ENCODE data around the gene C2CD3.
"Not testable (repeated sequence)": the region's sequence is repeated elsewhere in the genome, so short reads cannot be mapped to it uniquely, and the experiment has no call there.

The C2CD3 gene

DNA sequence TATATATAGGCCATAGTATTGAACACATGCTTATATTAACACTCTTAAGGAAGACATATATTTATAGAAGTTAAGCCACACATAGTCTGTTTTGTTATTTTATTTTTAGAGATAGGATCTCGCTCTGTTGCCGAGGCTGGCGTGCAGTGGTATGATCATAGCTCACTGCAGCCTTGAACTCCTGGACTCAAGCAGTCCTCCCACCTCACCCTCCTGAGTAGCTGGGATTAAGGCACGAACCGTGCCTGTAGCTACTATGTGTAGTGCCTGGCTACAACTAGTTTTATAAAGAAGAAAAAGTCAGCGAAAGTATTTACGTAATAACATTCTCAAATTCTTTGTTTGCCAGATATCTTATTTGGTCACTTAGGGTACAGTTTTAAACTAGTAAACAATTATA, 182.6 kb downstream of the C2CD3 start:
- H3K4me3 ChIP-seq (ENCODE audit: low read depth, low read length) = no peak overlapping the region
- no peak for DNase-seq (ENCODE audit: low read depth)
- TF ChIP-seq, protein P1, sequence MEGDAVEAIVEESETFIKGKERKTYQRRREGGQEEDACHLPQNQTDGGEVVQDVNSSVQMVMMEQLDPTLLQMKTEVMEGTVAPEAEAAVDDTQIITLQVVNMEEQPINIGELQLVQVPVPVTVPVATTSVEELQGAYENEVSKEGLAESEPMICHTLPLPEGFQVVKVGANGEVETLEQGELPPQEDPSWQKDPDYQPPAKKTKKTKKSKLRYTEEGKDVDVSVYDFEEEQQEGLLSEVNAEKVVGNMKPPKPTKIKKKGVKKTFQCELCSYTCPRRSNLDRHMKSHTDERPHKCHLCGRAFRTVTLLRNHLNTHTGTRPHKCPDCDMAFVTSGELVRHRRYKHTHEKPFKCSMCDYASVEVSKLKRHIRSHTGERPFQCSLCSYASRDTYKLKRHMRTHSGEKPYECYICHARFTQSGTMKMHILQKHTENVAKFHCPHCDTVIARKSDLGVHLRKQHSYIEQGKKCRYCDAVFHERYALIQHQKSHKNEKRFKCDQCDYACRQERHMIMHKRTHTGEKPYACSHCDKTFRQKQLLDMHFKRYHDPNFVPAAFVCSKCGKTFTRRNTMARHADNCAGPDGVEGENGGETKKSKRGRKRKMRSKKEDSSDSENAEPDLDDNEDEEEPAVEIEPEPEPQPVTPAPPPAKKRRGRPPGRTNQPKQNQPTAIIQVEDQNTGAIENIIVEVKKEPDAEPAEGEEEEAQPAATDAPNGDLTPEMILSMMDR (IDR thresholded peaks at IDR 0.05; ENCODE audit: low read depth, low read length, missing control alignments) = no peak

DNA sequence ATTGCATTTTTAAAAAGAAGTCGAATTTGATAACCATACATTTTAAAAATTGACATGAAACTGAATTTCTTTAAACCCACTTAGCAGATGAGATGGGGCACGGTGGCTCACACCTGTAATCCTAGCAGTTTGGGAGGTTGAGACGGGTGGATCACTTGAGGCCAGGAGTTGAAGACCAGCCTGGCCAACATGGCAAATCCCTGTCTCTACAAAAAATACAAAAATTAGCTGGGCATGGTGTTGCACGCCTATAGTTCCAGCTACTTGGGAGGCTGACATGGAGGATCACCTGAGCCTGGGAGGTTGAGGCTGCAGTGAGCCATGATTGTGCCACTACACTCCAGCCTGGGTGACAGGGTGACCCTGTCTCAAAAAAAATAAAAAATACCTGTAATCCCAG, 185.1 kb downstream of the C2CD3 start:
- DNase-seq (ENCODE audit: low read depth); H3K4me3 ChIP-seq (ENCODE audit: low read depth, low read length): not testable (repeated sequence)

DNA sequence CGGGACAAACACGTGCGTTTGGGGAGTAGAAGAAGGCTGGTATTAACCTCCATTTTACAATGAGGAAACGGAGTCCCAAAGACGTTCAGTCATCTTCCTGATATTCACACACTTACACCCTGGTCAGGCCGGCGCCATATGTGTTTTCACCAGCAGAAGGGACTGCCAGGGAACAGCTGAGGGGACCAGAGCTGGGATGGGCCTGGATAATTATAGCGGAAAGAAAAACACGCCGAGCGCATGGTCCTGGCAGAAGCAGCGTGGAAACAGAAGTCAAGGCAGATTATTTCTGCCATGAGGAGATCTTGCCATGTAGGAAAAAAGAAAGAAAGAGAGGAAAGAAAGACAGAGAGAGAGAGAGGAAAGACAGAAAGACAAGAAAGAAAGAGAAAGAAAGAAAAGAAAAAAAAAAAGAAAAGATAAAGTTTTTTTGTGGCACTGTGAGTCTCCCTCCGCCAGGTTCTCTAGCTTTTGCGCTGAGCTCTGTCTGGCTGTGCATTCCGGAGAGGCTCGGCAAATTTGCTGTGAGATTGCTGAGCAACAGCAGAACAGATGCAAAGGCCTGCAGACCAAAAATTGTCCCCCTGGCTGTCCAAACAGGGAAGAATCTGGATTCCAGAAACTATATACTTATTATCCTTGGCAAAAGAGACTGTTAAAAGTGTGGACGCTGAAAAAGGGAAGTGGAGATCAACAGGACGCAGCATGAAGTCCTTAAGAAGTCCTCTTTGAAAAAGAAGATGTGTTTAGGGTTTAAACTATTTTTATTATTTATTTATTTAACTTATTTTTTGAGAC, 186.9 kb downstream of the C2CD3 start:
- TF ChIP-seq, protein P1 (IDR thresholded peaks at IDR 0.05; ENCODE audit: low read depth, low read length, missing control alignments) = no peak
- peak overlapping the region; percentile 94 for H3K4me3 ChIP-seq (ENCODE audit: low read depth, low read length)
- no peak for DNase-seq (ENCODE audit: low read depth)

DNA sequence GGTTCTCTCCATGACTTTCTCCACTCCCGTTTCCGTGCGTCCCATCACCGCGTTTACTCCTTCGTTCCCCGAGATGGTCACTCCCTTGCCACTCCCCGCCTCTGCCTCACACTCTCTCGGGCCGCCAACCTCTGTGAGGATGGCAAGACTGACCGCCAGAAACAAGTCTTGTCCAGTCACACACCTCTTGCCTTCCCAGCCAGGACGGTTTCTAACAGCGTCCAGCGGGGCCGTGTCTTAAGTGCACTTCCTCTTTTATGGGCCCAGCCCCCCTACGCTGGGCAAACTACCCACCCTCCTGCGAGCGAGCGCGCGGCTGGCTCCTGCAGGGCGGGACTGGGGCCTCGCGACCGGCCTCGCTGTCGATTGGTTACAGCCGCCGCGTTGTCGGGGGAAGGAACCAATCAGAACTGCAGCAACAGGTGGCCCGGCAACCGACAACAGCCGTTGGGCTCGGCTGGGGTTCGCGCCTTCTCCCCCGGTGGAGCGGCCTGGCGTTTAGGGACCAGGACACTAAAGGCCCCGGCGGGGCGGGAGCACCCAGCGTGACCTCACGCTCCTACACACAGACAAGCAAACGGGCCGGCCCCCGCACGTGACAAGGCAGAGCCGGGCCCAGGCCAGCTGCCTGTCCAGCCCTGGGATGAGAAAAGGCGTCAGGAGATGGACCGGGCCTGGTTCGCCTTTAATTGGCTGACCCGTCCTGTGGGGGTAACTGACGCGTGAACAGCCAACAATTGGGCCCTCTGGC, 187.6 kb downstream of the C2CD3 start:
- peak; percentile 89 for DNase-seq (ENCODE audit: low read depth)
- H3K4me3 ChIP-seq (ENCODE audit: low read depth, low read length) = peak overlapping the region; percentile 94
- TF ChIP-seq, protein P1 (IDR thresholded peaks at IDR 0.05; ENCODE audit: low read depth, low read length, missing control alignments) = no peak

DNA sequence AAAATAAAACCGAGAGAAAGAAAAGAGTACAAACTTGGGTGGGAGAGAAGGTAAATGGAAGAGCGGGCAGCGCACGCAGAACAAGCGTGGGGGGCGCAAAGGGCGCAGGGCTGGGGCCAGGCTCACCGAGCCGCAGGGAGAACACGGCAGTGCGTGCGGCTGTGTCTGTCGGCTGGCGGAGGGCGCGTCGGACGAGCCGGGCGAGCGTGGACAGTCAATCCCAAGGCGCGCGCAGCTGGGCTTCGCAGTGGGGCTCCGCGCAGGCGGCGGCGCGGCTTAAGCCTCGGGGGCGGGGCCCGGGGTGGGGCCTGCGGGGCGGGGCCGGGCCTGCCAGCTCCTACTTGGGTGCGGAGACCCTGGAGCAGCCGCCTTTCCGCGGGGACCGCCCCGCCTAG, 188.2 kb downstream of the C2CD3 start, which contains the start of gene UCP2:
UCP2 (minus strand) TSS at position 249 of the 395 bp plus-strand sequence. CDS start 4,465 bp downstream, outside the sequence.
- TF ChIP-seq, protein P1 (IDR thresholded peaks at IDR 0.05; ENCODE audit: low read depth, low read length, missing control alignments) = no peak
- no peak for DNase-seq (ENCODE audit: low read depth)
- H3K4me3 ChIP-seq (ENCODE audit: low read depth, low read length) = peak within 1 kb of the TSS; percentile 94

DNA sequence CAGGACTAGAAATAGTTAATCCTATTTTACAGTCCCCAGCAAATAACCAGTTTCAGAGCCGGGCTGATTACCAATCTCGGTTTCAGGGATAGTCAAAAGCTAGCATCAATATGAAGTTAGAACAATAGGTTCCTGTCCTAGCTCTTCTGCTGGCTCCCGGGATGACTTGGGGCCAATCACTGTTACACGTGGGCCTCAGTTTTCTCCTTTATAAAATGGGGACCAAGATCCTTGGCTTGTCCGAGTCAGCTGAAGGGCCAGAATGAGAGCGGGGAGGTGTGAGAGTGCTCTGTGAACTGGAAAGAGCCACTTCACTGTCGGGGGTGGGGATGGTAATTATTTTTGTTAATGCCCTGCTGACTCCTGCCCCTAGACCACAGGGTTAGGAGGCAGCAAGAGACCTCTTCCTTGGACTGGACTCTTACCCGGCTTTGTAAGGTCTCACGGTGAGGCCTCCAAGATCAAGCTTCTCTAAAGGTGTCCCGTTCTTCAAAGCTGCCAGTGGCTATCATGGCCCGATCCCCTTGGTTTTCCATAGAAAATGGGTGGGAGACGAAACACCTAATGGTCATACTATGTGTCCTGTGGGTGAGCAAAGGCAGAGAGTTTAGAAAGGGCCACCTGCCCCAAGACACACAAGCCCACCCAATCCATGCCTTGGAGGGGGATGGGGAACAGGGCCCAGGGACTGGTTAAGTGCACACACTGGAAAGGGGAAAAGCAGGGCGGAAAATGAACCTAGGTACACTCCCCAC, 189.6 kb downstream of the C2CD3 start:
- TF ChIP-seq, protein P1 (IDR thresholded peaks at IDR 0.05; ENCODE audit: low read depth, low read length, missing control alignments) = no peak
- peak overlapping the region; percentile 94 for H3K4me3 ChIP-seq (ENCODE audit: low read depth, low read length)
- no peak for DNase-seq (ENCODE audit: low read depth)
